Right lobe of liver (tissue), 4 donors: ENCODE results near the gene AQR.

Experiments used
- CTCF ChIP-seq, 4 donors: fragments of 200-600 bp in 3 of 4; fragments of 450-650 bp in 1 of 4; IDR thresholded peaks; one replicate each; pipeline versions ENCODE4 v1.5.1 to v1.8.0; 2016 to 2022; ENCODE audit warnings: antibody characterized with exemption in 4 of 4, mild to moderate bottlenecking in 2 of 4
- POLR2A ChIP-seq: fragments of 450-650 bp; IDR thresholded peaks from one replicate; pipeline ENCODE4 v1.6.1; 2017; ENCODE audit warnings: antibody characterized with exemption, mild to moderate bottlenecking
- donor health status: DM: no; HTN: no; CAD: no.
- donor health status: DM: no; HTN: no; CAD: no.
- donor health status: DM: no; HTN: yes; CAD: no.

- TF ChIP-seq POLR2A = no peak
- TF ChIP-seq CTCF (IDR thresholded peaks at IDR 0.05) = no peak
These were observed 113.6 kb downstream of the AQR start for GRCh38 chr15:34855893-34856292.
